ENCODE measurements around the gene GAST. TPM values are rescaled to one million over a fixed set of nuclear protein-coding genes. Genes with fewer than 3 reads are reported as not detected.

GAST gene
- polyA plus RNA-seq (2011; rRNA removed) (not detected in 2 replicates), polyA plus RNA-seq (2017; fragmentation: RNase III; extraction: RNeasy Plus Mini Kit Qiagen cat#74134 plus additional on column Dnase treatment) (not detected in 3 replicates), polyA minus RNA-seq (2011; rRNA and poly(A)+ RNA removed) (not detected in 2 replicates)
- polyA plus RNA-seq (2012; cell fraction: cytosol; rRNA removed) = not detected in 2 replicates
- polyA plus RNA-seq (2012; cell fraction: nucleus; rRNA removed) = not detected in 2 replicates

- no peak for DNase-seq (ENCODE audit: low read depth in 1 of 2, low spot score in 1 of 2)
- no peak for ATAC-seq
- POLR2A ChIA-PET = no interaction called here
- H3K9me3 ChIP-seq = no peaks in the 10 kb centered on the region
- TF ChIP-seq HOXB13 (CRISPR knock-in tag; IDR thresholded peaks at IDR 0.05; ENCODE audit: low read depth) (no peak), RCOR1 (IDR thresholded peaks at IDR 0.05; ENCODE audit: low read depth, low read length) (no peak), BHLHE40 (IDR thresholded peaks at IDR 0.05; ENCODE audit: low read depth, low read length) (no peak), POLR2AphosphoS2 (conservative IDR thresholded peaks at IDR 0.05; ENCODE audit: low read length) (no peak), HOXB5 (CRISPR knock-in tag; IDR thresholded peaks at IDR 0.05) (no peak), CHD2 (IDR thresholded peaks at IDR 0.05; ENCODE audit: low read length, partially characterized antibody) (no peak), JUN (IDR thresholded peaks at IDR 0.05) (no peak), RAD21 (conservative IDR thresholded peaks at IDR 0.05 in 1 of 2, IDR thresholded peaks at IDR 0.05 in 1 of 2) (no peak), MYC (IDR thresholded peaks at IDR 0.05; ENCODE audit: borderline replicate concordance, low read length) (no peak), HES2 (IDR thresholded peaks at IDR 0.05) (no peak), ATOH8 (CRISPR knock-in tag; IDR thresholded peaks at IDR 0.05; ENCODE audit: low read depth) (no peak), ZNF302 (CRISPR knock-in tag; IDR thresholded peaks at IDR 0.05) (no peak), HOXA7 (CRISPR knock-in tag; IDR thresholded peaks at IDR 0.05) (no peak), CBX8 (IDR thresholded peaks at IDR 0.05) (no peak), JUNB (IDR thresholded peaks at IDR 0.05) (no peak)
- TF ChIP-seq, protein P1, sequence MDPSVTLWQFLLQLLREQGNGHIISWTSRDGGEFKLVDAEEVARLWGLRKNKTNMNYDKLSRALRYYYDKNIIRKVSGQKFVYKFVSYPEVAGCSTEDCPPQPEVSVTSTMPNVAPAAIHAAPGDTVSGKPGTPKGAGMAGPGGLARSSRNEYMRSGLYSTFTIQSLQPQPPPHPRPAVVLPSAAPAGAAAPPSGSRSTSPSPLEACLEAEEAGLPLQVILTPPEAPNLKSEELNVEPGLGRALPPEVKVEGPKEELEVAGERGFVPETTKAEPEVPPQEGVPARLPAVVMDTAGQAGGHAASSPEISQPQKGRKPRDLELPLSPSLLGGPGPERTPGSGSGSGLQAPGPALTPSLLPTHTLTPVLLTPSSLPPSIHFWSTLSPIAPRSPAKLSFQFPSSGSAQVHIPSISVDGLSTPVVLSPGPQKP (IDR thresholded peaks at IDR 0.05; ENCODE audit: low read depth, low read length) = no peak
- TF ChIP-seq, protein P2, sequence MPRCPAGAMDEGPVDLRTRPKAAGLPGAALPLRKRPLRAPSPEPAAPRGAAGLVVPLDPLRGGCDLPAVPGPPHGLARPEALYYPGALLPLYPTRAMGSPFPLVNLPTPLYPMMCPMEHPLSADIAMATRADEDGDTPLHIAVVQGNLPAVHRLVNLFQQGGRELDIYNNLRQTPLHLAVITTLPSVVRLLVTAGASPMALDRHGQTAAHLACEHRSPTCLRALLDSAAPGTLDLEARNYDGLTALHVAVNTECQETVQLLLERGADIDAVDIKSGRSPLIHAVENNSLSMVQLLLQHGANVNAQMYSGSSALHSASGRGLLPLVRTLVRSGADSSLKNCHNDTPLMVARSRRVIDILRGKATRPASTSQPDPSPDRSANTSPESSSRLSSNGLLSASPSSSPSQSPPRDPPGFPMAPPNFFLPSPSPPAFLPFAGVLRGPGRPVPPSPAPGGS (IDR thresholded peaks at IDR 0.05) = no peak
- no peak for FAIRE-seq
- no peak within 1 kb of the TSS for H3K4me2 ChIP-seq
- H3K4me1 ChIP-seq = peaks cover 3% of the 10 kb centered on the region
- 0 out of 6 replicates have a peak within 1 kb of the TSS, but pooled peaks of 1 of the 2 experiments have one; percentile 8 for H3K27ac ChIP-seq
- CTCF ChIA-PET = interaction anchor here (0.6 to 96.0 kb wide), 7 partner anchors 9 to 348 kb away, joined by 3 to 3262 read pairs (median 4); partner anchors contain the start of genes EIF1, FKBP10, JUP and P3H4
- no peak within 1 kb of the TSS for H3K4me3 ChIP-seq
- 86% methylated on average over 10 of the region's 12 CpGs for WGBS (ENCODE audit: missing lambda C conversion rate)
Measured at GRCh38 chr17:41711669-41712400, at the start of gene GAST. GAST (plus strand) TSS chr17:41712331; CDS start chr17:41715437, 3,106 bp downstream.

GRCh38 chr17:41663451-41664171 lies 48.5 kb upstream of the GAST start:
- TF ChIP-seq, protein P2 (IDR thresholded peaks at IDR 0.05) = no peak
- TF ChIP-seq NR3C1 (IDR thresholded peaks at IDR 0.05) (no peak), RARB (CRISPR knock-in tag; IDR thresholded peaks at IDR 0.05) (no peak), MAZ (IDR thresholded peaks at IDR 0.05; ENCODE audit: borderline replicate concordance, low read depth, low read length) (no peak), PHF8 (IDR thresholded peaks at IDR 0.05; ENCODE audit: borderline replicate concordance, low read depth) (no peak), HOXB5 (CRISPR knock-in tag; IDR thresholded peaks at IDR 0.05) (no peak), EHF (CRISPR knock-in tag; IDR thresholded peaks at IDR 0.05) (no peak), JUN (IDR thresholded peaks at IDR 0.05) (no peak), JUNB (IDR thresholded peaks at IDR 0.05) (no peak), TFCP2L1 (CRISPR knock-in tag; IDR thresholded peaks at IDR 0.05) (no peak), HEYL (CRISPR knock-in tag; IDR thresholded peaks at IDR 0.05) (no peak), FOSL2 (IDR thresholded peaks at IDR 0.05) (no peak), FOSL2 (CRISPR knock-in tag; IDR thresholded peaks at IDR 0.05) (no peak), KDM5A (IDR thresholded peaks at IDR 0.05) (no peak), CBX8 (IDR thresholded peaks at IDR 0.05) (no peak), SREBF2 (IDR thresholded peaks at IDR 0.05) (no peak)
- FAIRE-seq = no peak
- 0 out of 6 replicates have a peak overlapping the region, but pooled peaks of 1 of the 2 experiments have one; percentile 12 for H3K27ac ChIP-seq

More at GRCh38 chr17:41663451-41664171, 48.5 kb upstream of the GAST start:
- ATAC-seq = no peak
- no peak overlapping the region for H3K4me2 ChIP-seq
- no peaks in the 10 kb centered on the region for H3K9me3 ChIP-seq
- POLR2A ChIA-PET = interaction anchor here (0.8 to 1.1 kb wide), 3 partner anchors 15 to 761 kb away, joined by 3 to 5 read pairs (median 4); no protein-coding TSS in a partner anchor
- H3K4me3 ChIP-seq = no peak overlapping the region
- peaks cover 23% of the 10 kb centered on the region for H3K4me1 ChIP-seq
- CTCF ChIA-PET = interaction anchor here (0.6 to 20.9 kb wide), 84 partner anchors 16 to 1535 kb away, joined by 3 to 678 read pairs (median 7); partner anchors contain the start of genes EIF1, KRT10, KRT12 and KRT14
- 58% methylated on average over 8 of the region's 8 CpGs for WGBS (ENCODE audit: missing lambda C conversion rate)
- no peak for DNase-seq (ENCODE audit: low read depth in 1 of 2, low spot score in 1 of 2)

Data from A549 (cell line).